ENCODE measurements around the gene PRKAA2.
"Not testable (repeated sequence)": the region's sequence is repeated elsewhere in the genome, so short reads cannot be mapped to it uniquely, and the experiment has no call there.

The PRKAA2 gene

DNA sequence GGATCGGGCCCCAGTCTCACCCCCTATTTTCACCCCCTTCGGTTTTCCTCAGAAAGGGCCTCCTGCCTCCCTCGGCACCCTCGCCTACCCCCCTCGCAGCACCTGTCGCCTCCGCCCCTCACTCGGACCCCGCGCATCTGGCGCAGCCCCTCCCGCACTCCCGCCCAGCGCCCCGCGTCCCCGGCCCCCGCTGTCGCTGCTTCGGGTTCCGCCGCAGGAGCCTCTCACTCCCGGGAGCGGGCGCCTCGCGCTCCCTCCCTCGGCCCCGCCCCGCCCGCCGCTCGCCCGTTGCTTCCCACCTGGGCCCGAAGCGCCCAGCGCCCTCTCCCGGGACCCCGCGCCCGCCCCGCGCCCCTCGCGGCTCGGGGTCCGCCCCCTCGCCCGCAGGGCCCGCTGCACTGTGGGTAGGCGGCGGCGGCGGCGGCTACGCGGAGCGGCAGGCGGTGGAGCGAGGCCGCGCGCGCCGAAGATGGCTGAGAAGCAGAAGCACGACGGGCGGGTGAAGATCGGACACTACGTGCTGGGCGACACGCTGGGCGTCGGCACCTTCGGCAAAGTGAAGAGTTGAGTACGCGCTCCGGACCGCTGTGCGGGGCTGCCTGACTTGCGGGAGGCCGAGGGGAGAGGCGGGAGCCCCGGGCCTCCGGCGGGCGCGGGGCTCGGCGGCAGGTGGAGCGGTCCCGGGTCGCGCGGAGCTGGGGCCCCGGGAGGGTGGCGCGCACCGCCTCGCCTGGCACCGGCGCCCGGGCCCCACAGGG is at the start of gene PRKAA2:
TSS of gene PRKAA2 (plus strand) at position 396 of the 758 bp plus-strand sequence. CDS start at position 470, 74 bp downstream.
- Mint-ChIP-seq H3K9me3 (no peaks in the 10 kb centered on the region), H3K36me3 (no peaks in the 10 kb centered on the region), H3K4me1 (peaks cover 8 to 23% of the 10 kb centered on the region in 2 donors), H3K27me3 (peaks cover 41 to 46% of the 10 kb centered on the region in 2 donors), H3K4me3 (peak within 1 kb of the TSS; percentile 82 to 84), H3K27ac (peak within 1 kb of the TSS; percentile 86)
- ATAC-seq (replicated peaks), result peak; percentile 88
- peak; percentile 9 for DNase-seq

DNA sequence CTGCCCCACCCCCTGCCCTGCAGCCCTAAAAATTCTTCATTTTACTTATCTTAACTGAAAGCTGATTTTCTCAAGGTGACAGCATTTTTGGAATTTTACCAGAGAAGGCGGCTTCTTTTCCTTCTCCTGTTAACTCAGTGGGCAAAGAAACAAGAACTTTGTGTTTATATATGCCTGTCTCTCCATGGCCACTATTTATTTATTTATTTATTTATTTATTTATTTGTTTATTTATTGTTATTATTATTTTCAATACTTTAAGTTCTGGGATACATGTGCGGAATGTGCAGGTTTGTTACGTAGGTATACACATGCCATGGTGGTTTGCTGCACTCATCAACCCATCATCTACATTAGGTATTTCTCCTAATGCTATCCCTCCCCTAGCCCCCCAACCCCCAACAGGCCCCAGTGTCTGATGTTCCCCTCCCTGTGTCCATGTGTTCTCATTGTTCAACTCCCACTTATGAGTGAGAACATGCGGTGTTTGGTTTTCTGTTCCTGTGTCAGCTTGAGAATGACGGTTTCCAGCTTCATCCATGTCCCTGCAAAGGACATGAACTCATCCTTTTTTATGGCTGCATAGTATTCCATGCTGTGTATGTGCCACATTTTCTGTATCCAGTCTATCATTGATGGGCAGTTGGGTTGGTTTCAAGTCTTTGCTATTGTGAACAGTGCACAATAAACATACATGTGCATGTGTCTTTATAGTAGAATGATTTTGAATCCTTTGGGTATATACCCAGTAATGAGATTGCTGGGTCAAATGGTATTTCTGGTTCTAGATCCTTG is 49.5 kb upstream of the PRKAA2 start:
- H3K36me3 Mint-ChIP-seq; ATAC-seq (replicated peaks); H3K27ac Mint-ChIP-seq; DNase-seq; H3K4me3 Mint-ChIP-seq; H3K4me1 Mint-ChIP-seq; H3K9me3 Mint-ChIP-seq: not testable (repeated sequence)
- peaks cover 8 to 20% of the 10 kb centered on the region in 2 donors for H3K27me3 Mint-ChIP-seq

DNA sequence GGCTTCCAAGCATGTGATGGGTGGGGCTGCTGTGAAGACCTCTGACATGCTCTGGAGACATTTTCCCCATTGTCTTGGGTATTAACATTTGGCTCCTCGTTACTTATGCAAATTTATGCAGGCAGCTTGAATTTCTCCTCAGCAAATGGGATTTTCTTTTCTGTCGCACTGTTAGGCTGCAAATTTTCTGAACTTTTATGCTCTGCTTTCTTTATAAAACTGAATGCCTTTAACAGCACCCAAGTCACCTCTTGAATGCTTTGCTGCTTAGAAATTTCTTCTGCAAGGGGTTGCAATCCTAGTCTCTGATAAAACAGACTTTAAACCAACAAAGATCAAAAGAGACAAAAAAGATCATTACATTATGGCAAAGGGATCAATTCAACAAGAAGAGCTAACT is 35.0 kb upstream of the PRKAA2 start:
- not testable (repeated sequence) for ATAC-seq (replicated peaks); H3K27ac Mint-ChIP-seq; H3K36me3 Mint-ChIP-seq; H3K4me1 Mint-ChIP-seq; H3K4me3 Mint-ChIP-seq; DNase-seq
- H3K27me3 Mint-ChIP-seq, result peaks cover 12 to 33% of the 10 kb centered on the region in 2 donors
- peaks cover 0 to 11% of the 10 kb centered on the region in 2 donors for H3K9me3 Mint-ChIP-seq

DNA sequence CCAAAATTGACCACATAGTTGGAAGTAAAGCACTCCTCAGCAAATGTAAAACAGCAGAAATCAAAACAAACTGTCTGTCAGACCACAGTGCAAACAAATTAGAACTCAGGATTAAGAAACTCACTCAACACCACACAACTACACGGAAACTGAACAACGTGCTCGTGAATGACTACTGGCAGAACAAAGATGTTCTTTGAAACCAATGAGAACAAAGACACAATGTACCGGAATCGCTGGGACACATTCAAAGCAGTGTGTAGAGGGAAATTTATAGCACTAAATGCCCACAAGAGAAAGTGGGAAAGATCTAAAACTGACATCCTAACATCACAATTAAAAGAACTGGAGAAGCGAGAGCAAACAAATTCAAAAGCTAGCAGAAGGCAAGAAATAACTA is 34.3 kb upstream of the PRKAA2 start:
- H3K36me3 Mint-ChIP-seq; ATAC-seq (replicated peaks); H3K27ac Mint-ChIP-seq; H3K4me3 Mint-ChIP-seq; DNase-seq; H3K4me1 Mint-ChIP-seq: not testable (repeated sequence)
- Mint-ChIP-seq H3K27me3 (peaks cover 8 to 35% of the 10 kb centered on the region in 2 donors), H3K9me3 (peaks cover 0 to 11% of the 10 kb centered on the region in 2 donors)

DNA sequence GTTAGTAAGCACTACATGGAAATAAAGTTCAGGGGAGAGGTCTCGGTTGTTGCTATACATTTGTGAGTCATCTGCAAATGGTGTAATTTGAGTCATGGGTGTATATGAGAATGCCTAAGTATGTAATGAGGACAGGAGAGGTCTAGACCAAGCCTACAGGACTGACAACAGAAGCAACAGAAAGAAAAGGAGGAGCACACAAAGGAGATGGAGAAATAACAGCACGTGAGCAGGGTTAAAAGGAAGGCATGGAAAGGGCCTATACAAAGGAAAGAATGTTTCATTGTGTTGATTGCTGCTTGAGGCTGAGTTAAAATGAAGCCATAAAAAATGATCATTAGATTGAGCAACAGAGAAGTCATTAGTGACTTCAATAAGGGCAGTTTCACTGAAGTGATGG is 28.0 kb upstream of the PRKAA2 start:
- Mint-ChIP-seq H3K4me1 (no peaks in the 10 kb centered on the region), H3K27ac (no peak overlapping the region), H3K36me3 (no peaks in the 10 kb centered on the region), H3K27me3 (peaks cover 8 to 15% of the 10 kb centered on the region in 2 donors), H3K9me3 (peaks cover 0 to 5% of the 10 kb centered on the region in 2 donors), H3K4me3 (no peak overlapping the region)
- no peak for ATAC-seq (replicated peaks)
- DNase-seq, result no peak

DNA sequence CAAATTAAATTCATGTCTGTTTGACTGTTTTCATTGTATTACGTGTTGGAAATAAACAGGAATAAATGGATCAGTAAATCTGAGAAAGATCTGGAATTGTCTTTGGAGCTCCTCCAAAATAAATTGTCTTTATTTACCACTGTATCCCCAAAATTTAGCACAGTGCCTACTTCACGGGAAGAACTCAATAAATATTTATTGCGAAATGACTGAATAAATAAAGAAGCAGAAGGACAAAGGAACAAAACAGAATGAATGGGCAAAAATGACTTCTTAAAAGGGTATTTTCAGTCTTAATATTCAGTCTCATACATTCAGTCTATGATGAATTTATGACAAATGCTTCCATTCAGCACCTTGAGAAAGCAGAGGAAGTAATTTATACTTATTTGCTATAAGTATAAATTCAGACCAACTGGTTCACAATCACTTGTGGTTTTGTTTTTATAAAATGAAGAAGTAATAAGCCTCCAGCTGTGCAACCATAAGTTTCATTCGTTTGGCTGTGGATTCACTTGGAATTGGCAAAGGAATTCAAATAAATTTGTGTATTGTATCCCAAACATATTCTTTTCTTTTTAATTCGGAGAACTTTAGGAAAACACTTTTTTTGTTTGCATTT is 19.2 kb upstream of the PRKAA2 start:
- Mint-ChIP-seq H3K27me3 (peaks cover 20 to 29% of the 10 kb centered on the region in 2 donors), H3K9me3 (peaks cover 1 to 5% of the 10 kb centered on the region in 2 donors), H3K4me1 (no peaks in the 10 kb centered on the region), H3K4me3 (no peak overlapping the region), H3K27ac (no peak overlapping the region), H3K36me3 (no peaks in the 10 kb centered on the region)
- ATAC-seq (replicated peaks), result no peak
- no peak for DNase-seq

DNA sequence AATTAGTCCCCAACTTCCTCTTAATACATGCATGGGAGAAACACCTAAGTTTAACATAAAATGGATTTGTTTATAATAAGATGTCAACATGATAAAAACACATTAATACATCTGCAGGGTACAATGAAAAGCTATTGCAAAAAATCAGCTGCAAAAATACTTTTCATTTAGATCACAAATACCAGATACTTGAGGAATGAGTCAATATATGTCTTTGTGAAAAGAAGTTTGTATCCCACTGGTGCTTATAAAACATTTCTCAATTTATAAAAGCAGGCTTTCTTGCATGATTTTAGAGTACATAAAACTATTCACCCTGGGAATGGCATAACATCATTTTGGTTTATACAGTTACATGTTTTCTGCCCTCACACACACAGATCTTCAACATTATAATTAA is 18.6 kb upstream of the PRKAA2 start:
- peaks cover 20 to 29% of the 10 kb centered on the region in 2 donors for H3K27me3 Mint-ChIP-seq

DNA sequence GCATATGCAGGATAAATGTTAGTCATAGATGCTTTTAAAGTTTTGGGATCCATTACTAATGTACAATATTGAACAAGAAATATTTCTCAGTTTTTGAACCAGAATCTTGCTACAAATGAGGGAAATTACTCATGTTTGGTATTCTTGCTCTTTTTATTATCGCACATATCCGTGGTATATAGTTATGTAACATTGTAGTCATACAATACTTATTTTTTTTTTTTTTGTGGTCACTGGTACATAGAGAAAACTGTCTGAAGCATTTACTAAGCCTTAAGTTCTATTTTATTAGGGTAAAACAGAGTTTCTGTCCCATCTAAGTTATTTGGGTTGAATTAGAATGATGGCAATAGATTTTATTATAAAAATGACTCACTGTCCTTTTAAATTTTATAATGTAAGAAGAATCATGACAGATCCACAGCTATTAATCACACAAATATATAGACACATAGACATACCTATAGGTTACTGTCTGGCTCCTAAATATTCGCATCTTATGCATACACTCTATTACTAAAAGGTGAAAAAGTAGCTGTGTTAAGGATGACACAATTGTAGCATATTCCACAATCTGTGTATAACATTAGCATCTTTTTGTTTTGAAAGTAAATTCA is 18.0 kb upstream of the PRKAA2 start:
- ATAC-seq (replicated peaks), result no peak

More for the DNA sequence above, 18.6 kb upstream of the PRKAA2 start:
- Mint-ChIP-seq H3K4me1 (no peaks in the 10 kb centered on the region), H3K36me3 (no peaks in the 10 kb centered on the region), H3K27ac (no peak overlapping the region), H3K9me3 (peaks cover 0 to 5% of the 10 kb centered on the region in 2 donors), H3K4me3 (no peak overlapping the region)
- ATAC-seq (replicated peaks) (no peak), DNase-seq (no peak)

DNA sequence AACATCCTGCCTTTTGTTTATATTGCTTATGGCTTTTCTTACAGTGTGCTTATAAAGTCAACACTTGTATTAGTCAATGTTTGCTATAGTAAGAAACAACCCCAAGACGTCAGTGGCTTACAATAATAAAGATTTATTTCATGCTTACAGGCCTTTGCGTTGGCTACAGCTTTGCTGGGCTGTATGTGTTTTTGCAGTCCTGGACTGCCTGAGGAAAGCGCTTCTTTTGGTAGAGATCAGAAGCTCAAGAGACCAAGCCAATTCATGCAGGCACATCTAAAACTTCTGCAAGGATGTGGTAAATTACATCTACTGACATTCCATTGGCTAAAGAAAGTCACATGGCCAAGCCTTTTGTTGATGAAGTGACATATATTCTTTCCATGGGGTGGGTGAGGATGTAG is 17.5 kb upstream of the PRKAA2 start:
- ATAC-seq (replicated peaks) (no peak), DNase-seq (no peak)
- Mint-ChIP-seq H3K4me1 (no peaks in the 10 kb centered on the region), H3K27ac (no peak overlapping the region), H3K4me3 (no peak overlapping the region), H3K27me3 (peaks cover 21 to 29% of the 10 kb centered on the region in 2 donors), H3K36me3 (no peaks in the 10 kb centered on the region), H3K9me3 (peaks cover 0 to 2% of the 10 kb centered on the region in 2 donors)

More for the DNA sequence above, 18.0 kb upstream of the PRKAA2 start:
- no peak overlapping the region for H3K27ac Mint-ChIP-seq
- peaks cover 16 to 29% of the 10 kb centered on the region in 2 donors for H3K27me3 Mint-ChIP-seq
- peaks cover 0 to 5% of the 10 kb centered on the region in 2 donors for H3K9me3 Mint-ChIP-seq
- H3K4me3 Mint-ChIP-seq, result no peak overlapping the region
- no peak for DNase-seq
- no peaks in the 10 kb centered on the region for H3K36me3 Mint-ChIP-seq
- no peaks in the 10 kb centered on the region for H3K4me1 Mint-ChIP-seq

DNA sequence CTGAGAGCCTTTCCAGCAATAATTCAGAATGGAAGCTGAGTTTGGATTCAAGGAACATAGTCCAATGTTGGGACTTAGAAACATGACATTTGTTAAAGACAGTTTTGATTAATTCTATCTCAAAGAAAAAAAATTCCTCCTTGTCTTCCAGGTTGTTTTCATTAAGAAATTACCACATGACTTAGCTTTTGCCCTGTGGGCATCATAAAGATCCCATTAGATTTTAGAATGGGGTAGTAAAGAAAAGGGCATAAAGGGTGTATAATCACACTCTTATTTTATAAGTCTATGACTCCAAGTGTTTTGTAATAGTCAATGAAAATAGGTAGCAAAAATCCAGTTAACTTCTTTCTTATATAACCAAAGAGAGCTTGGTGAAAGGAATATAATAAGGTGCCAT is 14.3 kb upstream of the PRKAA2 start:
- Mint-ChIP-seq H3K27me3 (peaks cover 9 to 14% of the 10 kb centered on the region in 2 donors), H3K36me3 (no peaks in the 10 kb centered on the region), H3K27ac (no peak overlapping the region), H3K9me3 (no peaks in the 10 kb centered on the region), H3K4me1 (no peaks in the 10 kb centered on the region), H3K4me3 (no peak overlapping the region)
- DNase-seq (no peak), ATAC-seq (replicated peaks) (no peak)

DNA sequence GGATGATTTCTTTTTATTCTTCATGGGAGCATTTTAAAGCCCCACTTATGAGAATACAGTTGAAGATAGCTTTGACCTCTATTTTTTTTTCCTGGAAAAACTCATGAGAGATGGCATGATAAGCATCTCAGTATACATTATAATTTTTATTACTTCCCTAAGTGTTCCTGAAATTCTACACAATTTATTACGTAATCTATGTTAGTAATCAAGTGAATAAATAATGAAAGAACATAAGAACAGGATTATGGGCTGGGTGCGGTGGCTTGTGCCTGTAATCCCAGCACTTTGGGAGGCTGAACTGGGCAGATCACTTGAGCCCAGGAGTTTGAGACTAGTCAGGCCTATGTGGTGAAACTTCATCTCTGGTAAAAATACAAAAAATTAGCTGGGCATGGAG is 13.2 kb upstream of the PRKAA2 start:
- no peaks in the 10 kb centered on the region for H3K9me3 Mint-ChIP-seq
- H3K27me3 Mint-ChIP-seq, result peaks cover 8 to 13% of the 10 kb centered on the region in 2 donors
- ATAC-seq (replicated peaks) (no peak), DNase-seq (no peak)
- H3K27ac Mint-ChIP-seq, result no peak overlapping the region
- no peaks in the 10 kb centered on the region for H3K4me1 Mint-ChIP-seq
- H3K4me3 Mint-ChIP-seq, result no peak overlapping the region
- no peaks in the 10 kb centered on the region for H3K36me3 Mint-ChIP-seq

DNA sequence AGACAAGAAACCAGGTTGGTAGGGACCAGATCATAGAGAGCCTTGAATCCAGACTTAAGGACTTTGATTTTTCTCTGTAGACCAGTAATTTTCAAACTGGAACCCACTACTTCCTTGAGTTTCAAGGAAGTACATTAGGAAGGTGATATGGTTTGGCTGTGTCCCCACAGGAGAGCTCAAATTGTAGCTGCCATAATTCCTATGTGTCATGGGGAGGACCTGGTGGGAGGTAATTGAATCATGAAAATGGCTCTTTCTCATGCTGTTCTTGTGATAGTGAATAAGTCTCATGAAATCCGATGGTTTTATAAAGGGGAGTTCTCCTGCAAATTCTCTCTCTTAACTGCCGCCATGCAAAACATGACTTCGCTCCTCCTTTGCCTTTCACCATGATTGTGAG is 10.1 kb upstream of the PRKAA2 start:
- no peak for ATAC-seq (replicated peaks)
- no peak overlapping the region for H3K4me3 Mint-ChIP-seq
- DNase-seq, result no peak
- H3K9me3 Mint-ChIP-seq, result no peaks in the 10 kb centered on the region
- peaks cover 4 to 7% of the 10 kb centered on the region in 2 donors for H3K27me3 Mint-ChIP-seq
- H3K36me3 Mint-ChIP-seq, result no peaks in the 10 kb centered on the region
- H3K4me1 Mint-ChIP-seq, result no peaks in the 10 kb centered on the region
- no peak overlapping the region for H3K27ac Mint-ChIP-seq

DNA sequence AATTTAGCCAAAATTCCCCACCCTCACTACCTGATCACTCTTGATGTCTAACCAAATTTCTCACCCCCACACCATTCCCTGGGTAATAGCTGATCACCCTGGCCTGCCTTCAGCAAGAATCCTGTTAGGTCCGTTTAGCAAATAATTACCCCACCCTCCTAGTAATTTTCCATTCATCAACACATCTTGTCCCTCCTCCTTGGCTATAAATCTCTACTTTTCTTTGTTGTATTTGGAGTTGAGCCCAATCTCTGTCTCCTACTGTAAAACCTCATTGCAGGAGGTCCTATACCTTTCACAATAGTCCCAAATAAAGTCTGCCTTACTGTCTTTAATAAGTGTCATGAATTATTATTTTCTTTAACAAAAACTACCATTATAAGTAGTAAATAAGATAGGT is 6.9 kb upstream of the PRKAA2 start:
- Mint-ChIP-seq H3K27me3 (no peaks in the 10 kb centered on the region), H3K27ac (no peak overlapping the region), H3K4me3 (no peak overlapping the region), H3K36me3 (no peaks in the 10 kb centered on the region), H3K9me3 (no peaks in the 10 kb centered on the region), H3K4me1 (no peaks in the 10 kb centered on the region)
- no peak for DNase-seq
- no peak for ATAC-seq (replicated peaks)

DNA sequence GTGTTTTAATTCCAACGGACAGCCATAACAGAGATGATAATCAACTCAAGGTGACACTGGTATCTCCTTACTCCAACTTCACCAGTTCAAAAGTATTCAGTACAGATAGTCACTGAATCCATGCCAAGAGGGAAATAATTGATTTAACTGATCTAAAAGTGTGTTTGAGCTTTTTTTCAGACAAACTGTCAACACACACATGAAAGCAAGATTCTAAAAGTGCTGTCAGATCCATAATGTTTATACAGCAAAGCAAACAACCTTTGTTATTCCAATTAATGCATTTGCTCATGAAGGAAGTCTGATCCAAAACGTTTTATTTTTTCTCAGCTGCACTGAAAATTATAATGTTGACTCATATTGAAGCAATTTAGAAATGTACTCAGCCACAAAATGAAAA is 5.9 kb upstream of the PRKAA2 start:
- no peak for DNase-seq
- H3K9me3 Mint-ChIP-seq, result no peaks in the 10 kb centered on the region
- no peak overlapping the region for H3K27ac Mint-ChIP-seq
- H3K36me3 Mint-ChIP-seq, result no peaks in the 10 kb centered on the region
- H3K4me3 Mint-ChIP-seq, result no peak overlapping the region
- peaks cover 4% of the 10 kb centered on the region in 2 donors for H3K27me3 Mint-ChIP-seq
- peaks cover under 1 to 2% of the 10 kb centered on the region in 2 donors for H3K4me1 Mint-ChIP-seq
- ATAC-seq (replicated peaks), result no peak

All from stimulated activated naive B cell treated with anti-CD40 and anti-IgM and Interleukin-4, amounts not matched to agents 10 μg/mL and 1 μg/mL and 100 μg/mL, for 72 hours (primary cell).